HepG2 (cell line): ENCODE results near the gene DLG2.

Experiments used
- CTCF ChIP-seq: sonication (generic); formaldehyde crosslinking; IDR thresholded peaks from 2 replicates; pipeline ENCODE4 v1.5.0; 2020; ENCODE audit warnings: mild to moderate bottlenecking, missing genetic modification reagents, moderate library complexity
- HNRNPLL ChIP-seq: fragments of 200-400 bp; formaldehyde crosslinking; IDR thresholded peaks from 2 replicates; pipeline ENCODE4 v1.6.1; 2017; ENCODE audit warnings: mild to moderate bottlenecking, low read depth, low read length; ENCODE audit not compliant: poor library complexity, severe bottlenecking
- NR1H2 ChIP-seq: sonication (generic); formaldehyde crosslinking; IDR thresholded peaks from 2 replicates; pipeline ENCODE4 v1.8.1; 2022; ENCODE audit warnings: low read depth, missing genetic modification reagents, borderline replicate concordance
- SAFB2 ChIP-seq: sonication (generic); formaldehyde crosslinking; IDR thresholded peaks from 2 replicates; pipeline ENCODE4 v1.5.1; 2020; ENCODE audit warnings: missing genetic modification reagents, low read depth, mild to moderate bottlenecking, borderline replicate concordance
- SRSF1 ChIP-seq: fragments of 200-400 bp; formaldehyde crosslinking; optimal IDR thresholded peaks from 2 replicates; pipeline ENCODE3; 2017; ENCODE audit warnings: mild to moderate bottlenecking, low read depth, low read length, moderate library complexity
- UBTF ChIP-seq: sonication (generic); formaldehyde crosslinking; IDR thresholded peaks from 2 replicates; pipeline ENCODE4 v1.4.0; 2020; ENCODE audit warnings: mild to moderate bottlenecking, missing genetic modification reagents
- ZSCAN5A ChIP-seq: sonication (generic); formaldehyde crosslinking; IDR thresholded peaks from 2 replicates; pipeline ENCODE4 v1.8.0; 2022; ENCODE audit warnings: mild to moderate bottlenecking, missing genetic modification reagents, borderline replicate concordance

- no peak for TF ChIP-seq UBTF
- TF ChIP-seq ZSCAN5A (CRISPR knock-in tag): no peak
- TF ChIP-seq SRSF1: no peak
- no peak for TF ChIP-seq SAFB2 (CRISPR knock-in tag)
- TF ChIP-seq CTCF (CRISPR knock-in tag): no peak
- TF ChIP-seq HNRNPLL: no peak
- TF ChIP-seq NR1H2: no peak
These were observed 1189.8 kb downstream of the DLG2 start for GRCh38 chr11:84437071-84437980.
